WTC11 (cell line): Measurements from ENCODE around the gene IGFBP5. TPM values are rescaled to one million over a fixed set of nuclear protein-coding genes. Genes with fewer than 3 reads are reported as not detected.
A peak's percentile ranks its signal among the peaks of the same experiment; 100 is the strongest.

ENCODE experiments used
- ATAC-seq: fragments of 200-7000 bp; cut with Tn5 transposase; 2 replicates; pipeline ENCODE4 v1.10.0; 2021; ENCODE audit warnings: mild to moderate bottlenecking, moderate library complexity
- CTCF ChIA-PET: fragments of 300-600 bp; sonication (Branson Sonifier 250); formaldehyde crosslinking; loops from one replicate; lab custom pipeline; 2021; ENCODE audit warnings: antibody characterized with exemption; lab: Charles Lee
- POLR2A ChIA-PET: fragments of 350-600 bp; sonication (Branson Sonifier 250); formaldehyde crosslinking; loops from one replicate; lab custom pipeline; 2021; ENCODE audit warnings: antibody characterized with exemption; lab: Charles Lee
- DNase-seq: peaks from one replicate; pipeline ENCODE4 v3.0.0; 2021; ENCODE audit warnings: low spot score
- H3K27ac Mint-ChIP-seq: 2 replicates; pipeline ENCODE4 v1.8.0; 2021; ENCODE audit warnings: mixed read lengths
- H3K27me3 Mint-ChIP-seq: 2 replicates; pipeline ENCODE4 v1.8.0; 2021; ENCODE audit warnings: low read depth, mild to moderate bottlenecking, moderate library complexity, mixed read lengths
- H3K36me3 Mint-ChIP-seq: 2 replicates; pipeline ENCODE4 v1.8.0; 2021; ENCODE audit warnings: mixed read lengths
- H3K4me1 Mint-ChIP-seq: 2 replicates; pipeline ENCODE4 v1.8.0; 2022; ENCODE audit warnings: mixed read lengths
- H3K4me3 Mint-ChIP-seq: 2 replicates; pipeline ENCODE4 v1.8.0; 2021; ENCODE audit warnings: mild to moderate bottlenecking, moderate library complexity, mixed read lengths
- H3K9me3 Mint-ChIP-seq: 2 replicates; pipeline ENCODE4 v1.8.0; 2021; ENCODE audit warnings: mixed read lengths
- ERG ChIP-seq: fragments of 250-450 bp; sonication (Bioruptor Pico); IDR thresholded peaks from 2 replicates; pipeline ENCODE4 v1.8.0; 2021; ENCODE audit warnings: mild to moderate bottlenecking
- GABPB1 ChIP-seq: sonication (generic); formaldehyde crosslinking; IDR thresholded peaks from 2 replicates; pipeline ENCODE4 v1.8.1; 2023; ENCODE audit warnings: mild to moderate bottlenecking, missing genetic modification reagents
- NFATC4 ChIP-seq: fragments of 250-450 bp; sonication (Bioruptor Pico); IDR thresholded peaks from 2 replicates; pipeline ENCODE4 v1.9.0; 2021; ENCODE audit warnings: mild to moderate bottlenecking
- OVOL2 ChIP-seq: fragments of 250-450 bp; sonication (Bioruptor Pico); IDR thresholded peaks from 2 replicates; pipeline ENCODE4 v1.9.0; 2021; ENCODE audit warnings: mild to moderate bottlenecking, borderline replicate concordance
- PREB ChIP-seq: sonication (generic); formaldehyde crosslinking; IDR thresholded peaks from 2 replicates; pipeline ENCODE4 v1.8.1; 2022; ENCODE audit warnings: mild to moderate bottlenecking, missing genetic modification reagents, moderate library complexity, borderline replicate concordance
- SMAD4 ChIP-seq: sonication (generic); formaldehyde crosslinking; IDR thresholded peaks from 2 replicates; pipeline ENCODE4 v1.8.0; 2022; ENCODE audit warnings: mild to moderate bottlenecking, missing genetic modification reagents
- TEAD1 ChIP-seq: sonication (generic); formaldehyde crosslinking; IDR thresholded peaks from 2 replicates; pipeline ENCODE4 v1.8.0; 2022; ENCODE audit warnings: mild to moderate bottlenecking, missing genetic modification reagents
- ZNF121 ChIP-seq: sonication (generic); formaldehyde crosslinking; IDR thresholded peaks from 2 replicates; pipeline ENCODE4 v1.8.0; 2023; ENCODE audit warnings: missing genetic modification reagents
- ZNF232 ChIP-seq: sonication (generic); formaldehyde crosslinking; IDR thresholded peaks from 2 replicates; pipeline ENCODE4 v1.8.0; 2022; ENCODE audit warnings: mild to moderate bottlenecking, missing genetic modification reagents
- ZNF263 ChIP-seq: sonication (generic); formaldehyde crosslinking; IDR thresholded peaks from 2 replicates; pipeline ENCODE4 v1.8.1; 2022; ENCODE audit warnings: low read depth, mild to moderate bottlenecking, moderate library complexity, missing genetic modification reagents
- ZNF317 ChIP-seq: sonication (generic); formaldehyde crosslinking; IDR thresholded peaks from 2 replicates; pipeline ENCODE4 v1.8.1; 2023; ENCODE audit warnings: low read depth, mild to moderate bottlenecking, moderate library complexity, missing genetic modification reagents, borderline replicate concordance
- ZNF416 ChIP-seq: fragments of 250-450 bp; sonication (Bioruptor Pico); IDR thresholded peaks from 2 replicates; pipeline ENCODE4 v1.9.0; 2021; ENCODE audit warnings: mild to moderate bottlenecking, inconsistent platforms
- total RNA-seq: library from RNA; stranded (reverse); gene quantifications from 3 replicates; pipeline ENCODE4 v1.2.3, GENCODE V29; 2021
- TF ChIP-seq, protein P1 (sequence below): fragments of 200-600 bp; IDR thresholded peaks from 2 replicates; pipeline ENCODE4 v1.8.0; 2022; ENCODE audit warnings: antibody characterized with exemption
- TF ChIP-seq, protein P2 (sequence below): sonication (generic); formaldehyde crosslinking; IDR thresholded peaks from 2 replicates; pipeline ENCODE4 v1.8.1; 2022; ENCODE audit warnings: missing genetic modification reagents, borderline replicate concordance
- TF ChIP-seq, protein P3 (sequence below): fragments of 250-450 bp; sonication (Bioruptor Pico); IDR thresholded peaks from 2 replicates; pipeline ENCODE4 v1.9.0; 2021; ENCODE audit warnings: moderate library complexity, mild to moderate bottlenecking, inconsistent platforms, borderline replicate concordance

Gene IGFBP5
- total RNA-seq, 1 experiment from 2014 or later: 5.3 TPM

DNA sequence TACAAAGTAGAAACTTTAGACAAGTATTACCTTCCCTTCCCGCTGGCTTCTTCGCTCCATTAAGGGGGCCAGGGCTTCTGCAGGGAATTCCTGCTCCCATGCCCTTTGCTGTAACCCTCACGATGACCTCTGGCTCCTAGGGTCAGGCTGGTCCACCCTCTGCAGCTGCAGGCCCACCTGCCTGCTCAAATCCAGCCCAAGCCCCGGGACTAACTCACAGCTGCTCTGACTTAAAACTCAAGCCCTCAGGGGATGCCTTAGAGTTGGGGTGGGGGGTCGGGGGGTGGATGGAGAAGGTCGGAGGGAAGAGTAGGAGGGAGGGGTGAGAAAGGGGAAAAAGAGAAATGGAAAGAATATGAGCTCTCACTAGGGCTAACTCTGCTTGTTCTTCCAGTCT is 4.9 kb downstream of the IGFBP5 start (continued):
- TF ChIP-seq ZNF263 (CRISPR knock-in tag) (no peak), SMAD4 (no peak), NFATC4 (CRISPR knock-in tag) (no peak), OVOL2 (CRISPR knock-in tag) (no peak), ZNF416 (no peak)
- TF ChIP-seq, protein P1, sequence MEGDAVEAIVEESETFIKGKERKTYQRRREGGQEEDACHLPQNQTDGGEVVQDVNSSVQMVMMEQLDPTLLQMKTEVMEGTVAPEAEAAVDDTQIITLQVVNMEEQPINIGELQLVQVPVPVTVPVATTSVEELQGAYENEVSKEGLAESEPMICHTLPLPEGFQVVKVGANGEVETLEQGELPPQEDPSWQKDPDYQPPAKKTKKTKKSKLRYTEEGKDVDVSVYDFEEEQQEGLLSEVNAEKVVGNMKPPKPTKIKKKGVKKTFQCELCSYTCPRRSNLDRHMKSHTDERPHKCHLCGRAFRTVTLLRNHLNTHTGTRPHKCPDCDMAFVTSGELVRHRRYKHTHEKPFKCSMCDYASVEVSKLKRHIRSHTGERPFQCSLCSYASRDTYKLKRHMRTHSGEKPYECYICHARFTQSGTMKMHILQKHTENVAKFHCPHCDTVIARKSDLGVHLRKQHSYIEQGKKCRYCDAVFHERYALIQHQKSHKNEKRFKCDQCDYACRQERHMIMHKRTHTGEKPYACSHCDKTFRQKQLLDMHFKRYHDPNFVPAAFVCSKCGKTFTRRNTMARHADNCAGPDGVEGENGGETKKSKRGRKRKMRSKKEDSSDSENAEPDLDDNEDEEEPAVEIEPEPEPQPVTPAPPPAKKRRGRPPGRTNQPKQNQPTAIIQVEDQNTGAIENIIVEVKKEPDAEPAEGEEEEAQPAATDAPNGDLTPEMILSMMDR: no peak
- TF ChIP-seq, protein P2, sequence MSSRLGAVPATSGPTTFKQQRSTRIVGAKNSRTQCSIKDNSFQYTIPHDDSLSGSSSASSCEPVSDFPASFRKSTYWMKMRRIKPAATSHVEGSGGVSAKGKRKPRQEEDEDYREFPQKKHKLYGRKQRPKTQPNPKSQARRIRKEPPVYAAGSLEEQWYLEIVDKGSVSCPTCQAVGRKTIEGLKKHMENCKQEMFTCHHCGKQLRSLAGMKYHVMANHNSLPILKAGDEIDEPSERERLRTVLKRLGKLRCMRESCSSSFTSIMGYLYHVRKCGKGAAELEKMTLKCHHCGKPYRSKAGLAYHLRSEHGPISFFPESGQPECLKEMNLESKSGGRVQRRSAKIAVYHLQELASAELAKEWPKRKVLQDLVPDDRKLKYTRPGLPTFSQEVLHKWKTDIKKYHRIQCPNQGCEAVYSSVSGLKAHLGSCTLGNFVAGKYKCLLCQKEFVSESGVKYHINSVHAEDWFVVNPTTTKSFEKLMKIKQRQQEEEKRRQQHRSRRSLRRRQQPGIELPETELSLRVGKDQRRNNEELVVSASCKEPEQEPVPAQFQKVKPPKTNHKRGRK (CRISPR knock-in tag): no peak

DNA sequence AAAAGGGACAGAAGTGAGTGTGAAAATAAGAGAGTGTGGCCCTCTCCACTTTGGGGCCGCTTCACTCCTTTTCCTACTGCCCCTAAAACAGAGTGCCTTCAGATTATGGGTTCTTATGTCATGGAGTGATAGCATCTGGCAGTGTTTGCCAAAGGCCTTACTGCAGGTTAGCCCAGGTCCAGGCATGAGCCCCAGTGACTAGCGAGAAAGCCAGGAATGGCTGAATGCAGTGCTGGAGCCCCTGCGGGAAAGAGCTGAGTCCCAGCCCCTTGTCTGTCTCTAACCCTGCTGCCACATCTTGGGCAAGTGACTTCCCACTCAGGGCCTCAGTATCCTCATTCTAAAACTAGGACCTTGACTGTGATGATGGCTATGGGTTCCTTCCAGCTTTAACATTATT is 6.0 kb downstream of the IGFBP5 start:
- H3K27ac Mint-ChIP-seq: no peak overlapping the region
- H3K27me3 Mint-ChIP-seq: peaks cover 32% of the 10 kb centered on the region
- H3K36me3 Mint-ChIP-seq: no peaks in the 10 kb centered on the region
- ChIA-PET CTCF (interaction anchor here (0.6 to 3.6 kb wide), 7 partner anchors 9 to 1067 kb away, joined by 3 to 19 read pairs (median 7); no protein-coding TSS in a partner anchor), POLR2A (no interaction called here)
- H3K4me1 Mint-ChIP-seq: peaks cover 34% of the 10 kb centered on the region
- H3K4me3 Mint-ChIP-seq: no peak overlapping the region
- TF ChIP-seq, protein P3, sequence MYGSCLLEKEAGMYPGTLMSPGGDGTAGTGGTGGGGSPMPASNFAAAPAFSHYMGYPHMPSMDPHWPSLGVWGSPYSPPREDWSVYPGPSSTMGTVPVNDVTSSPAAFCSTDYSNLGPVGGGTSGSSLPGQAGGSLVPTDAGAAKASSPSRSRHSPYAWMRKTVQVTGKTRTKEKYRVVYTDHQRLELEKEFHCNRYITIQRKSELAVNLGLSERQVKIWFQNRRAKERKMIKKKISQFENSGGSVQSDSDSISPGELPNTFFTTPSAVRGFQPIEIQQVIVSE (CRISPR knock-in tag): no peak
- ATAC-seq (no peak), DNase-seq (no peak)
- no peaks in the 10 kb centered on the region for H3K9me3 Mint-ChIP-seq

GRCh38 chr2:216688731-216689340 is 6.5 kb downstream of the IGFBP5 start:
- no peak for DNase-seq
- ChIA-PET POLR2A (no interaction called here), CTCF (interaction anchor here (1.1 to 3.6 kb wide), 9 partner anchors 9 to 1068 kb away, joined by 3 to 19 read pairs (median 8); no protein-coding TSS in a partner anchor)
- H3K9me3 Mint-ChIP-seq: no peaks in the 10 kb centered on the region
- H3K27me3 Mint-ChIP-seq: peaks cover 27% of the 10 kb centered on the region
- no peak for ATAC-seq
- peaks cover 34% of the 10 kb centered on the region for H3K4me1 Mint-ChIP-seq
- TF ChIP-seq ZNF232 (CRISPR knock-in tag) (no peak), PREB (no peak), ERG (no peak), TEAD1 (CRISPR knock-in tag) (no peak)
- TF ChIP-seq, protein P3 (CRISPR knock-in tag): no peak
- H3K36me3 Mint-ChIP-seq: no peaks in the 10 kb centered on the region
- no peak overlapping the region for H3K4me3 Mint-ChIP-seq
- no peak overlapping the region for H3K27ac Mint-ChIP-seq

DNA sequence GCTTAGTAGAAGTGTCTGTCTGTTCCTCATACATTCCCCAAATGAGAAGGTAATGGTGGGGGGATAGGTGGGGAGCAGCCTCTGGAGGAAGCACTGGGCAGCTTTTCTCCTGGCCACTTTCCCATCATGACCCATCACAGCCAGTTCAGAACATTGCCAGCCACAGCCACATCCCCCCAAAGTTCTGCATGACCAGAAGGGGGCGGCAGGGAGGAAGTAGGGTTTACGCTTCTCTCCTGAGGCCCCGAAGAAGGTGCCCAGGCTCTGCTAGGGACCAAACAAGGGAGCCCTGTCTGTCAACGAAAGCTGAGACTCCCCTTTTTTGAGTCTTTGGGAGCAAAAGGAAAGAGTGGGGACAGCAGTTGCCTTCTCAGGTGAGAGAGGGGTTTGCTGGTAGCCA is 7.7 kb downstream of the IGFBP5 start:
- POLR2A ChIA-PET: interaction anchor here (1.0 kb wide), 1 partner anchor 11 kb away, joined by 3 read pairs; no protein-coding TSS in a partner anchor
- Mint-ChIP-seq H3K27ac (no peak overlapping the region), H3K4me3 (no peak overlapping the region), H3K4me1 (peaks cover 34% of the 10 kb centered on the region), H3K36me3 (no peaks in the 10 kb centered on the region), H3K9me3 (no peaks in the 10 kb centered on the region)
- DNase-seq: peak; percentile 84
- TF ChIP-seq GABPB1 (CRISPR knock-in tag) (no peak), ZNF317 (no peak), ZNF121 (0 out of 2 replicates have a peak, but pooled peaks have one; percentile 5)
- TF ChIP-seq, protein P1: peak; percentile 67
- TF ChIP-seq, all 79 proteins: peak for 2
- CTCF ChIA-PET: interaction anchor here (0.5 to 3.6 kb wide), 18 partner anchors 7 to 1069 kb away, joined by 3 to 19 read pairs (median 6); partner anchors contain the start of gene IGFBP5
- ATAC-seq: peak; percentile 67
- peaks cover 24% of the 10 kb centered on the region for H3K27me3 Mint-ChIP-seq
